Loucy (cell line): ENCODE data around the gene MRPS35.

Experiments
- EZH2phosphoT487 ChIP-seq: fragments of 200-600 bp; IDR thresholded peaks from 2 replicates; pipeline ENCODE4 v1.6.1; 2018; ENCODE audit warnings: antibody characterized with exemption, mild to moderate bottlenecking, moderate library complexity, borderline replicate concordance
- TF ChIP-seq, protein P1 (sequence below): fragments of 200-600 bp; sonication (generic); conservative IDR thresholded peaks from 2 replicates; pipeline ENCODE4 v1.5.1; 2014; ENCODE audit warnings: mild to moderate bottlenecking, antibody characterized with exemption, low read length

DNA sequence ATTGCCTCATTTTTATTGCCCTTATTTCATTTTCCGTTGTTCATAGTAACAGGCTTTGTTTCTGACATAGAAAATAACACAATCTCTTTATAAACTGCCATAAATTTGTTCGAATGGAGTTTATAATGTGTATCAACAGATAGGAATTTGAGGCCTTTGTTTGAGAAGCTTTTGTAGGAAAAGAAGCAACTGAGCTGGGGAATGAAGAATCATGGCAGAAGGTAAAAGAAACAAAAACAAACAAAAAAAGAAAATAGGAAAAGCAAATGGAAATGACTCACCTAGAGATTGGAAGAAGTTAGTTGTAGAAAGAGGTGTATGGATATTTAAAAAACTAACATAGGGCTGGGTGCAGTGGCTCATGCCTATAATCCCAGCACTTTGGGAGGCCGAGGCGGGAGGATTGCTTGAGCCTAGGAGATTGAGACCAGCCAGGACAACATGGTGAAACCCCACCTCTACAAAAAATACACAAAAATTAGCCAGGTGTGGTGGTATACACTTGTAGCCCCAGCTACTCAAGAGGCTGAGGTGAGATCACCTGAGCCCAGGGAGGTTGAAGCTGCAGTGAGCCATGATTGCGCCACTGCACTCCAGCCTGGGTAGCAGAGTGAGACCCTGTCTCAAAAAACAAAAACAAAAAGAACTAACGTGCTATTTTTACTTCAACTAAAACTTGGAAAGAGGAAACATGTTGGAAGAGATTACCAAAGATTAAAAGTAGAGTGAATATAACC, 14.9 kb upstream of the MRPS35 start:
- TF ChIP-seq, protein P1, sequence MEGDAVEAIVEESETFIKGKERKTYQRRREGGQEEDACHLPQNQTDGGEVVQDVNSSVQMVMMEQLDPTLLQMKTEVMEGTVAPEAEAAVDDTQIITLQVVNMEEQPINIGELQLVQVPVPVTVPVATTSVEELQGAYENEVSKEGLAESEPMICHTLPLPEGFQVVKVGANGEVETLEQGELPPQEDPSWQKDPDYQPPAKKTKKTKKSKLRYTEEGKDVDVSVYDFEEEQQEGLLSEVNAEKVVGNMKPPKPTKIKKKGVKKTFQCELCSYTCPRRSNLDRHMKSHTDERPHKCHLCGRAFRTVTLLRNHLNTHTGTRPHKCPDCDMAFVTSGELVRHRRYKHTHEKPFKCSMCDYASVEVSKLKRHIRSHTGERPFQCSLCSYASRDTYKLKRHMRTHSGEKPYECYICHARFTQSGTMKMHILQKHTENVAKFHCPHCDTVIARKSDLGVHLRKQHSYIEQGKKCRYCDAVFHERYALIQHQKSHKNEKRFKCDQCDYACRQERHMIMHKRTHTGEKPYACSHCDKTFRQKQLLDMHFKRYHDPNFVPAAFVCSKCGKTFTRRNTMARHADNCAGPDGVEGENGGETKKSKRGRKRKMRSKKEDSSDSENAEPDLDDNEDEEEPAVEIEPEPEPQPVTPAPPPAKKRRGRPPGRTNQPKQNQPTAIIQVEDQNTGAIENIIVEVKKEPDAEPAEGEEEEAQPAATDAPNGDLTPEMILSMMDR: no peak
- TF ChIP-seq EZH2phosphoT487: no peak
